ENCODE measurements around the gene MAP3K20.

The MAP3K20 gene

GRCh38 chr2:173087214-173087581 lies 11.6 kb downstream of the MAP3K20 start:
- H3K27ac ChIP-seq = no peak overlapping the region
- H3K27me3 ChIP-seq = no peaks in the 10 kb centered on the region
- no peak overlapping the region for H3K4me3 ChIP-seq (ENCODE audit: low read depth in 1 of 2, low read length in 1 of 2)

GRCh38 chr2:173087793-173088496 lies 12.3 kb downstream of the MAP3K20 start:
- Histone ChIP-seq H3K36me3 (no peaks in the 10 kb centered on the region), H3K9me3 (no peaks in the 10 kb centered on the region), H3K27me3 (no peaks in the 10 kb centered on the region), H3K27ac (no peak overlapping the region), H3K4me1 (ENCODE audit: control insufficient read depth in 1 of 2, insufficient read depth in 1 of 2, low read depth in 1 of 2, low read length in 1 of 2) (no peaks in the 10 kb centered on the region), H3K4me3 (ENCODE audit: low read depth in 1 of 2, low read length in 1 of 2) (no peak overlapping the region)
- TF ChIP-seq, protein P1, sequence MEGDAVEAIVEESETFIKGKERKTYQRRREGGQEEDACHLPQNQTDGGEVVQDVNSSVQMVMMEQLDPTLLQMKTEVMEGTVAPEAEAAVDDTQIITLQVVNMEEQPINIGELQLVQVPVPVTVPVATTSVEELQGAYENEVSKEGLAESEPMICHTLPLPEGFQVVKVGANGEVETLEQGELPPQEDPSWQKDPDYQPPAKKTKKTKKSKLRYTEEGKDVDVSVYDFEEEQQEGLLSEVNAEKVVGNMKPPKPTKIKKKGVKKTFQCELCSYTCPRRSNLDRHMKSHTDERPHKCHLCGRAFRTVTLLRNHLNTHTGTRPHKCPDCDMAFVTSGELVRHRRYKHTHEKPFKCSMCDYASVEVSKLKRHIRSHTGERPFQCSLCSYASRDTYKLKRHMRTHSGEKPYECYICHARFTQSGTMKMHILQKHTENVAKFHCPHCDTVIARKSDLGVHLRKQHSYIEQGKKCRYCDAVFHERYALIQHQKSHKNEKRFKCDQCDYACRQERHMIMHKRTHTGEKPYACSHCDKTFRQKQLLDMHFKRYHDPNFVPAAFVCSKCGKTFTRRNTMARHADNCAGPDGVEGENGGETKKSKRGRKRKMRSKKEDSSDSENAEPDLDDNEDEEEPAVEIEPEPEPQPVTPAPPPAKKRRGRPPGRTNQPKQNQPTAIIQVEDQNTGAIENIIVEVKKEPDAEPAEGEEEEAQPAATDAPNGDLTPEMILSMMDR (IDR thresholded peaks at IDR 0.05) = no peak

More at GRCh38 chr2:173087214-173087581, 11.6 kb downstream of the MAP3K20 start:
- H3K9me3 ChIP-seq = no peaks in the 10 kb centered on the region
- H3K4me1 ChIP-seq (ENCODE audit: control insufficient read depth in 1 of 2, insufficient read depth in 1 of 2, low read depth in 1 of 2, low read length in 1 of 2) = no peaks in the 10 kb centered on the region
- TF ChIP-seq, protein P1 (IDR thresholded peaks at IDR 0.05) = no peak
- no peaks in the 10 kb centered on the region for H3K36me3 ChIP-seq

DNA sequence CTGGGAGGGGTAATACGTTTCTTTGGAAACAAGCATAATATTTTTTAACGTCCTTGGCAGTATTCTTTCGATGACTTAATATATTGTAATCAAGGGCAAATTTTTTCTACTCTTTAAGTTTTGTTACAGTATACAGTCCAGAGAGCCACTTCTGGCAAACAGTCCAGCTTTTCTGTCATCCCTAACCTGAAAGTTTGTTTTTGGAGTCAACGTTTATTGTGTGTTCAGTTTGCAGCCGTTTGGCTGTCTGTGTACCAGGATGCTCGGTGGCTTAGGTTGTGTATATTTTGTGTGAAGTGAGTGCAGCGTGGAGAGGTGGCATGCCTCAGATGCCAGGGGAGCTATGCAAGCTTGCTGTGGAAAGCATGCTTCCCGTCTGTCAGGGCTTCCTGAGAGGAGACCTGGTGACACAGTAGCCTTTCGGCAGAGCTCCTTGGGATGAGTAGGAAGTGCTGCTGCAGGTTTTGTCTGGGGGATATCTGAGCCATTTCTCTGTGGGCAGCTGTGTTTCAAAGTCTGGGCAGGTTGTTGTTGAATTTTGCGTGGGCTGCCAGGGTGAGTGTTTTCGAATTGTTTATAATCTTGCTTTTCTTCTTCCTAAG lies 14.7 kb downstream of the MAP3K20 start:
- Histone ChIP-seq H3K4me3 (ENCODE audit: low read depth in 1 of 2, low read length in 1 of 2) (no peak overlapping the region), H3K9me3 (no peaks in the 10 kb centered on the region), H3K4me1 (ENCODE audit: control insufficient read depth in 1 of 2, insufficient read depth in 1 of 2, low read depth in 1 of 2, low read length in 1 of 2) (no peaks in the 10 kb centered on the region), H3K36me3 (no peaks in the 10 kb centered on the region), H3K27me3 (no peaks in the 10 kb centered on the region), H3K27ac (no peak overlapping the region)
- TF ChIP-seq, protein P1 (IDR thresholded peaks at IDR 0.05) = no peak

DNA sequence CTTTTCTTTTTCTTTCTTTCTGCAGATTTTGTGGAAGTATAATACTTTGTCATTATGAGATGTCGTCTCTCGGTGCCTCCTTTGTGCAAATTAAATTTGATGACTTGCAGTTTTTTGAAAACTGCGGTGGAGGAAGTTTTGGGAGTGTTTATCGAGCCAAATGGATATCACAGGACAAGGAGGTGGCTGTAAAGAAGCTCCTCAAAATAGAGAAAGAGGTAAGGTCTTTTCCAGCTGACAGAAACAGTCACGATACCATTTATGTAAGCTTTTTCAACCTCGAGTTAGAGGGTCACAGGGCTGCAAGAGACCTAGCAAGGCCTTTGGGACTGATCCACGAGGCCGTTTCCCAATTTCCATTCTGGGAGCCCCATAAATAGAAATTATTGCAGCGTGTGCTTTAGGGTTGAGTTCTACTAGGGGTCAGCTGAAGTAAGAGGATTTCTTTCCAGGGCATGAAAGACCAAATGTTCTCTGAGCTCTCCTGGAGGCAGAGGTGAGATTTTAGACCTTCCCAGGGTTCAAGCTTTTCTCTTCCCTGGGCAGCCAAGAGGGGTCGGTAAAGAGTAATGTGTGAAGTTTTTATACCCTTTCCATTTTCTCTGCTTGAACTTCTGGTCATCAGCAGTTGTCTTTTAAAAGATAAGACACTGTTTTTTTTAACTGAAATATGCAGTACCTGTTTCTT lies 15.5 kb downstream of the MAP3K20 start:
- Histone ChIP-seq H3K9me3 (no peaks in the 10 kb centered on the region), H3K27me3 (no peaks in the 10 kb centered on the region), H3K4me1 (ENCODE audit: control insufficient read depth in 1 of 2, insufficient read depth in 1 of 2, low read depth in 1 of 2, low read length in 1 of 2) (no peaks in the 10 kb centered on the region), H3K36me3 (no peaks in the 10 kb centered on the region), H3K27ac (no peak overlapping the region), H3K4me3 (ENCODE audit: low read depth in 1 of 2, low read length in 1 of 2) (no peak overlapping the region)
- TF ChIP-seq, protein P1 (IDR thresholded peaks at IDR 0.05) = no peak

DNA sequence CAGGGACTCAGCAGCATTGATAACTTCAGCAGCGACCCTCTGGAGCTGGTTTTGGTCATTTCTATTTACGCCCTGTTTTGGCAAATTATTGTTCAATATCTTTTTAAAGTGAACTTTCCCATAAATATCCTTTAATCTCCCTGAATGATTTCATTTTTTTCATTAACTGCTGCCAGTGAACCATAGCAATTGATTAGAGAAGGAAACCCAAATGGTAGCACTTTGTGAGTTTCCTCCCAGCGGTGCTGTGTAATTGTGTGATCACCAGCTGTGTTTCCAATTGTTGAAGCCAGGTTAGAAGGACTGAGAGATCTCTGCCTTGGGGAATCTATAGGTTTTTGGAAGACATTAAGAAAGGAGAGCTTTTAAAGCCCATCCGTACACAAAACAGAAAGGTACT lies 16.3 kb downstream of the MAP3K20 start:
- TF ChIP-seq, protein P1 (IDR thresholded peaks at IDR 0.05) = no peak
- Histone ChIP-seq H3K36me3 (no peaks in the 10 kb centered on the region), H3K27me3 (no peaks in the 10 kb centered on the region), H3K4me1 (ENCODE audit: control insufficient read depth in 1 of 2, insufficient read depth in 1 of 2, low read depth in 1 of 2, low read length in 1 of 2) (no peaks in the 10 kb centered on the region), H3K9me3 (no peaks in the 10 kb centered on the region), H3K4me3 (ENCODE audit: low read depth in 1 of 2, low read length in 1 of 2) (no peak overlapping the region), H3K27ac (no peak overlapping the region)

Data from neutrophil (primary cell).